Astrocyte (in vitro differentiated cells and primary cell): ENCODE data around the gene RUVBL2.
"Not testable (repeated sequence)": the region's sequence is repeated elsewhere in the genome, so short reads cannot be mapped to it uniquely, and the experiment has no call there.

Experiments used
- CTCF ChIP-seq: IDR thresholded peaks from 2 replicates; pipeline ENCODE4 v1.5.1; 2011; ENCODE audit warnings: low read depth, mild to moderate bottlenecking, inconsistent platforms, low read length, moderate library complexity; ENCODE audit not compliant: insufficient read depth
- EZH2 ChIP-seq: IDR thresholded peaks from 2 replicates; pipeline ENCODE4 v1.6.1; 2012; ENCODE audit warnings: mild to moderate bottlenecking, low read length, inconsistent platforms; ENCODE audit not compliant: insufficient read depth

GRCh38 chr19:49049011-49049410, 55.3 kb downstream of the RUVBL2 start, which contains the start of gene CGB8:
- not testable (repeated sequence) for TF ChIP-seq CTCF, EZH2
